Right renal pelvis (tissue), 4 donors: ENCODE results near the gene ZNF431. TPM values are rescaled to one million over a fixed set of nuclear protein-coding genes. Genes with fewer than 3 reads are reported as not detected.
A peak's percentile ranks its signal among the peaks of the same experiment; 100 is the strongest.
"Not testable (repeated sequence)": the region's sequence is repeated elsewhere in the genome, so short reads cannot be mapped to it uniquely, and the experiment has no call there.

Source experiments
- DNase-seq, 4 donors: peaks; one replicate each; pipeline ENCODE4 v3.0.0-alpha.2; 2013; ENCODE audit warnings: low read depth in 4 of 4, low spot score in 3 of 4, missing footprints in 1 of 4
- polyA plus RNA-seq, 4 donors: library from polyadenylated mRNA; unstranded; fragments of 120-200 nt; gene quantifications; one replicate each; pipeline ENCODE4 v1.2.1, GENCODE V29; 2013; ENCODE audit not compliant: insufficient read length in 4 of 4

ZNF431 gene
- 10 to 100 TPM; 16.9 to 27.8 (median 23.5) TPM for polyA plus RNA-seq

- DNase-seq, result peak; percentile 79 to 90 (median 84)
These were observed at the start of gene ZNF431 for GRCh38 chr19:21141787-21142464. Gene ZNF431 (plus strand): TSS chr19:21142040. CDS start chr19:21142184, 144 bp downstream.

- DNase-seq, result no peak
These were observed 49.7 kb upstream of the ZNF431 start for GRCh38 chr19:21092109-21092508.

- no peak for DNase-seq
These were observed 47.4 kb upstream of the ZNF431 start for GRCh38 chr19:21094347-21095025.

- no peak for DNase-seq
These were observed 43.5 kb upstream of the ZNF431 start for GRCh38 chr19:21098291-21098690.

GRCh38 chr19:21101521-21102242 is 40.2 kb upstream of the ZNF431 start:
- no peak for DNase-seq

- DNase-seq, result no peak
These were observed 32.7 kb upstream of the ZNF431 start for GRCh38 chr19:21109116-21109515.

DNA sequence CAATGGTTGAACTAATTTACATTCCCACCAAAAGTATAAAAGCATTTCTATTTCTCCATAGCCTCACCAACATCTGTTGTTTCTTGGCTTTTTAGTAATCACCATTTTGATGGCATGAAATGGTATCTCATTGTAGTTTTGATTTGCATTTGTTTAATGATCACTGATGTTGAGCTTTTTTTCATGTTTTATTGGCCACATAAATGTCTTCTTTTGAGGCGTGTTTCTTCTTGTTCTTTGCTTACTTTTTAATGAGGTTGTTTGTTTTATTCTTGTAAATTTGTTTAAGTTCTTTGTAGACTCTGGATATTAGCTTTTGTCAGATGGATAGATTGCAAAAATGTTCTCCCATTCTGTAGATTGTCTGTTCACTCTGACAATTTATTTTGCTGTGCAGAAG is 31.7 kb upstream of the ZNF431 start:
- DNase-seq, result no peak

DNA sequence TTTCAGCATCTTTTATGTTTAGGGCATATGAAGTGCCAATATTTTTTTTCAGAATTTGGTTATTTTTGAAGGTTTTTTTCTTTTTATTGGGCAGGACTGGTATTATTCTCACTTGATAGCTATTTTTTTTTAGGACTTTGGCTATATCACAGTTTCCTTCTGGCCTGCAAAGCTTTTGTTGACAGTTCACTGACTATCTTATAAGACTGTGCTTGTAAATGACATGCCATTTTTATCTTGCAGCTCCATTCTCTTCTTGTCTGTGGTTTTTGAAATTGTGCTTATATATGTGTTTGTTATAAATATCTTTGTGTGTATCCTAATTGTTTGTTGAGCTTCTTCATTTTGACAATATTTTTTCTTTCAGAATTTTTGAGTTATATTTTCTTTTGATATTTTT is 26.4 kb upstream of the ZNF431 start:
- no peak for DNase-seq

DNA sequence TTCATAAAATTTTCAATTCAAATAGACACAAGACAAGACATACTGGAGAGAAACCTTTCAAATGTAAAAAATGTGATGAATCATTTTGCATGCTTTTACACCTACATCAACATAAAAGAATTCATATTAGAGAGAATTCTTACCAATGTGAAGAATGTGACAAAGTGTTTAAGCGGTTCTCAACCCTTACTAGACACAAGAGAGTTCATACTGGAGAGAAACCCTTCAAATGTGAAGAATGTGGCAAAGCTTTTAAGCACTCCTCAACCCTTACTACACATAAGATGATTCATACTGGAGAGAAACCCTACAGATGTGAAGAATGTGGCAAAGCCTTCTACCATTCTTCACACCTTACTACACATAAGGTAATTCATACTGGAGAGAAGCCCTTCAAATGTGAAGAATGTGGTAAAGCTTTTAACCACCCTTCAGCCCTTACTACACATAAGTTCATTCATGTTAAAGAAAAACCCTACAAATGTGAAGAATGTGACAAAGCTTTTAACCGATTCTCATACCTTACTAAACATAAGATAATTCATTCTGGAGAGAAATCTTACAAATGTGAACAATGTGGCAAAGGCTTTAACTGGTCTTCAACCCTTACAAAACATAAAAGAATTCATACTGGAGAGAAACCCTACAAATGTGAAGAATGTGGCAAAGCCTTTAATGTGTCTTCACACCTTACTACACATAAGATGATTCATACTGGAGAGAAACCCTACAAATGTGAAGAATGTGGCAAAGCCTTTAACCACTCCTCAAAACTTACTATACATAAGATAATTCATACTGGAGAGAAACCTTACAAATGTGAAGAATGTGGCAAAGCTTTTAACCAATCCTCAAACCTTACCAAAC is 24.6 kb upstream of the ZNF431 start:
- DNase-seq, result no peak

GRCh38 chr19:21126078-21126477 is 15.8 kb upstream of the ZNF431 start:
- DNase-seq, result no peak

DNA sequence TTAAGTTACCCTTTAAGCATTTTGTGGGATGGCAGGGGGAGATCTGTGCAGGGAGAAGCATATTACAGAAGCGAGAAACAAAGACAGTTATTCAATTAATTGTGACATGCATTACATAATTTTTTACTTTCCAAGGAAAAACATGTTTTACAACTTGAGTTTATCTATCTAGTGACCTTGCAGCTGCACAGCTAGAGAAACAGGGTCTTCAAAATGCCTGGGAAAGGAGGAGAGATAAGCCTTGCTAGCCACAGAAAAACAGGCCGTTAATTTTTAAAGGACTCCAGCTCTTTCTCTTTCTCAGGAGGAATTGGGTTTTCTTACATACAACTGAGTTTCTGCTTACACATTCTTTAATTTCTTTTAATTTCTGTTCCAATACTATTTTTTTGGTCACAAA is 14.8 kb upstream of the ZNF431 start:
- DNase-seq, result no peak

DNA sequence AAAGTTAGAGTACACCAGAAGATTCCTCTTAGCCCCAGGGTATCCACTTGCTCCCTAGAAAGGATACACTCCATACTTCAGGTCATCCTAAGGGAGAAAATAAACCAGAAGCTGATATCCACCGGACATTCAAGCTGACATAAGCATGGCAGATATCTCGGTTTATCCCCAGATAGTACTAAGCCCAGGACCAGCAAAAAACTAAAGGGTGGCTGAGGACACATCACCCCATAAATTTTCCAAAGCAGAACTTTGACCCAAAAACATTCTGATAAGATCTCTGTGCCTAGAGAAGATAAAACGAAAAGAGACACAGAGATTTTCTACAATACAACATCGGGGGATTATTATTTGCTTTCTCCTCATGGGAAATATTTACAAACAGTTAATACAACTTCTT is 13.9 kb upstream of the ZNF431 start:
- DNase-seq, result no peak

DNA sequence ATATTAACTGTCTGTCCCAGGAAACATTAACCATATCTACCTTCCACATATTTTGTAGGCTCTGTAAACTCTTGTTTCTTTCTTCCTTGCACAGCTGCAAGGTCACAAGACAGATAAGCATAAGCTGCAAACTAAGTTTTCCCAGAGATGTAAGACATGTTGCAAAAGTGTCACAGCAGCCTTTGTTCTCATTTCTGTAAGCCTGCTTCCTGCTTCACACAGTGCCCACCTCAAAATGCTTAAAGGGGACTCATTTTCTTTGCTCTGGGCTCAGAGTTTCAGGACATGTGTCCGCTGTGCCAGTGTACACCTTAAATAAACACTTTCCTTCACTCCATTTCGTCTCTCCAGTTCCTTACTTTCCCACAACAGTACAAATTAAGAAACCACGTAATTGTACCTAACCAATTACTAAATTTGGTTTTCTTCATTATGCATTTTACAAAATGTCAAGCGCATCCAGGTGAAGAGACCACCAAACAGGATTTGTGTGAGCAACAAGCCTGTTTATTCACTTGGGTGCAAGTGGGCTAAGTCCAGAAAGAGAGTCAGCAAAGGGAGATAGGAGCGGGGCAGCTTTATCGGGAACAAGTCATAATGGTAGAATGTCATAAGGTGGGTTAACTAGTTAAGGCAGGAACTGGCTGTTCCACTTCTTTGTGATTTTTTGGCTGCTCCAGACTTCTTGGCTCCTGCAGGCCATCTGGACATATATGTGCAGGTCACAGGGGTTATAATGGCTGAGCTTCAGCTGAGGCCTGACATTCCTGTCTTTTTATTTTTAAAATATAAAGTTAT is 12.7 kb upstream of the ZNF431 start:
- no peak for DNase-seq

DNA sequence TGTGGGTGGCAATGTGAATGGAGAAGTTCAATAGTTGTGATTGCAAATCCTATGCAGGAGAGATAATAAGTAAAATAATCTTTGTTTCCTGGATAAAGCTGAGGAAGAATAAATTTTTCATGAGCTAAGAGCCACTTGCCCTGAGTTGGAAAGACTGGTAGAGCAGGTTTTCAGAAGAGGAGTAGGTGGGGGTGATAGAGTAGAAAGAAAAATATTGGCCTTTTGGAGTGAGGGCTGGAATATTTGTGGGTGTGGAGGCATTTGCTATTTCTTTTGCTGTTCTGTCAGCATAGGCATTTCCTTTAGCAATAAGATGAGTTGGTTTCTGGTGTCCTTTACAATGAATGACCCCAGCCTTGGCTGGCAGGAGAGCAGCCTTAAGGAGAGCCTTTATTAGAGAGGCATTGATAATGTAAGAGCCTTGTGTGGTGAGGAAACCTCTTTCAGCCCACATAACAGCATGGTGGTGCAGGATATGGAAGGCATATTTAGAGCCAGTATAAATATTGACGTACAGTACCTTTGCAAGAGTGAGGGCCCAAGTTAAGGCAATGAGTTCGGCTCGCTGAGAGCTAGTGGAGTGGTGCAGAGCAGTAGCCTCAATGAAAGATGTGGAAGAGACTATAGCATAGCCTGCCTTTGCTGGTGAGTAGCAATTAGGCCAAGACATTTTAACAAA is 11.6 kb upstream of the ZNF431 start:
- DNase-seq, result no peak

DNA sequence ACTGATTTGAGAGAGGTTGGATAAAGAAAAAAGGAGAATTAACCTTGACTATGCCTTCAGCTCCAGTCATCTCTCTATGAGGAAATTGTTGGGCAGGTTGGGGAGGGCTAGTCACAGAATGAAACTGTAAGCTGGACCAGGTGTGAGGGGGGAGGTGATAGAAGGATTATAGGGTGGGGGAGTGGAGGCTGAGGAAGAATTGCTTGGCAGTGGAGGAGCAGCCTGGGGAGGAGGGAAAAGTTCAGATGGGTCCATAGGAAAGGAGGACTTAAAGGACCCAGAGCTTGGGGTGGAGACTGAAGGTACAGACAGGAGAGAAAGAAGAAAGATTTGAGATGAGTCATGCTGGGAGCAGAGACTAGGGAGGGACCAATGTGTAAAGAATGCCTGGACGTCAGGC is 8.2 kb upstream of the ZNF431 start:
- DNase-seq, result no peak

DNA sequence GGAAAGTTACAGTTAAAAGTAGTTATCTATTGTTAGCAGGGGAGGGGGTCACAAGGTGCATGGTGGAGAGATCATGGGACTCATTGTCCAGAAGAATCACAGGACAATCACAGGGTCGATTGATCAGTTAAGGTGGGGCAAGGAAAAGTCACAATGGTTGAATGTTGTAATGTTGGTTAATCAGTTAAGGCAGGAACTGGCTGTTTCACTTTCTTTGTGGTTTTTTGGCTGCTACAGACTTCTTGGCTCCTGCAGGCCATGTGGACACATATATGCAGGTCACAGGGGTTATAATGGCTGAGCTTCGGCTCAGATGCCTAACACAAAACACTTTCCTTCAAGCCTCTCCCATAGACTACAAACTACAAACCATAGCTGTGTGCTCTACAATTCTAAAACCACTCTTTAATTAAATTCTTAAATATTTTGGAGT is 6.9 kb upstream of the ZNF431 start:
- no peak for DNase-seq

DNA sequence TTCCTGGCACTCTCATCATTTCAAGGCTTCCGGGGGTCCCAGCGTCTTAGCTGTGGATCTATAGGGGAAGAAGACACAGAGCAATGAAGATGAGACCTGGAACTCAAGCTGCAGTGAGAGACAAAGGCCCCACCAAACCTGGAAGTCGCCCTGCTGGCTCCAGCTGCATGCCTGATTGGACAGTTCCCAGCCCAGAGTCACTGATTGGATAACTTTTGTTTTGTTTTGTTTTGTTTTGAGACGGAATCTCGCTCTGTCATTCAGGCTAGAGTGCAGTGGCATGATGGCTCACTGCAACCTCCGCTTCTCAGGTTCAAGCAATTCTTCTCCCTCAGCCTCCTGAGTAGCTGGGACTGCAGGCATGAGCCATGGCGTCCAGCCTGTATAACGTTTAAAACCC is 6.4 kb upstream of the ZNF431 start:
- no peak for DNase-seq

GRCh38 chr19:21138130-21138529 is 3.7 kb upstream of the ZNF431 start:
- no peak for DNase-seq

DNA sequence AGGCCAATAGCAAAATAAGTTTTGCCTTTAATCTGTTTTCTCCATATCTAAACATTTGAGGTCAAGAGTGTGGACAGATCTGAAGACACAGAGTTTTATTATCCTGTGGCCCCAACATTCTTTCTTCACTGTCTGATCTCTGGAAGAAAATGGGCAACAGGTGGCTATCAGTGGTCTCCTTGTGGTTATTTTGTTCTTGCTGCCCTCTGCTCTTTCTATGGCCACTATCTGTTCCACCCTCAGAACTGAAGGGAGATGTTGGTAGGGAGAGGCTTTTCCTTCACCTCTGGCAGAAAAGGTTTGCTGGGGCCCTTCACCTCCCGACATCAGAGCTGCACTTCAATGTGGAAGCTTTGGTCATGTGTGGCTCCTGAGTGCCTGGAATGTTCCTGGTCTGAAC is 834 bp upstream of the ZNF431 start:
- DNase-seq, result not testable (repeated sequence)
